ENCODE measurements around the gene PAPPA2.

Gene PAPPA2

DNA sequence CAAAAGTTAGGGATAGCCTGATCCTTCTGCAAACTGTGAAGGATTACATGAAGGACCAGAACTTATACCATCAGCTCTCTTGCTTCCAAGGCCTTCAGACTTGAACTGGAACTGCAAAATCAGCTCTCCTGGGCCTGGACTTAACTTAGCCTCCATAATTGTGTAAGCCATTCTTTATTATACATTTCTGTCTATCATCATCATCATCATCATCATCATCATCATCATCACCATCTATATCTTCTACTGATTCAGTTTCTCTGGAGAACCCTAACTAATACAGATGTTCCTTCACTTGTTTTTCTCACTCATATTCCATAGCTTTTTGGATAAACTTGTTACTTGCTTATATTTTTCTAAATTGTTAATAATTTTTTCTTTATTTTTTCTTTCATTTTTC, 50.0 kb downstream of the PAPPA2 start:
- Histone ChIP-seq H3K4me1 (ENCODE audit: control insufficient read depth in 1 of 2, insufficient read depth in 2 of 2, low read length in 2 of 2) (peaks cover 0 to 10% of the 10 kb centered on the region in 2 experiments), H2AK5ac (ENCODE audit: low read length) (no peak overlapping the region), H2BK5ac (ENCODE audit: low read depth, low read length, poor library complexity) (no peak overlapping the region), H4K8ac (ENCODE audit: low read depth, low read length) (no peak overlapping the region), H3K36me3 (ENCODE audit: control insufficient read depth in 1 of 2, insufficient read depth in 2 of 2, low read length in 2 of 2) (no peaks in the 10 kb centered on the region), H2BK120ac (ENCODE audit: insufficient read depth, low read length, poor library complexity) (no peak overlapping the region), H3K9ac (ENCODE audit: low read length) (no peak overlapping the region), H3K4ac (ENCODE audit: low read depth, low read length) (no peak overlapping the region), H3K79me1 (ENCODE audit: low read length) (peaks cover 16% of the 10 kb centered on the region), H3K4me3 (ENCODE audit: low read depth, low read length) (no peak overlapping the region), H3K27ac (ENCODE audit: low read depth, low read length) (no peak overlapping the region), H2BK12ac (ENCODE audit: low read length) (no peak overlapping the region), H3K27me3 (ENCODE audit: insufficient read depth, low read length) (no peaks in the 10 kb centered on the region), H3K4me2 (ENCODE audit: low read length) (no peak overlapping the region), H2AFZ (ENCODE audit: insufficient read depth, low read length, poor library complexity) (no peak overlapping the region), H3K14ac (ENCODE audit: low read length) (no peak overlapping the region), H3K79me2 (ENCODE audit: control insufficient read depth, insufficient read depth, low read length, poor library complexity) (no peaks in the 10 kb centered on the region), H3K9me3 (ENCODE audit: insufficient read depth, low read depth, low read length) (no peaks in the 10 kb centered on the region), H3K23ac (ENCODE audit: low read length) (no peak overlapping the region), H3K18ac (ENCODE audit: low read length) (no peak overlapping the region), H4K12ac (ENCODE audit: low read depth, low read length) (no peak overlapping the region), H4K91ac (ENCODE audit: low read depth, low read length) (no peak overlapping the region)
- DNase-seq = no peak

DNA sequence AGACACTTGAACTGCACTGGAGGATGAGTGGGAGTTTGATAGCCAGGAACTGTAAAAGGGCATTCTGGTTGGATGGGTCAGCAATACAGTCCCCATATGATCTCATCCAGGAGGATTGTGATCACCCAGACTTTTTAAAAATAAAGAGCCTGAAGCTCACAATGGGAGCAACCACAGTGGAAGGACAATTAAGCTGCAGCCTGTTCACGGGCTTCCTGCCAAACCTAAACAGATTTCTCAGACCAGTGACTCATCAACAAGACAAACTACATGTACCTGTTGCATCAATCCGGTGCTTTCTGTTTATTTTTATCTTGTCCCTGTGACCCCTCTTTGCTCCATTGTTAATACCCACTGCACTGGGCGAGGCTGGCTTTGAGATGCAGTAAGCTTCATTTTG, 52.3 kb downstream of the PAPPA2 start:
- Histone ChIP-seq H2BK120ac (ENCODE audit: insufficient read depth, low read length, poor library complexity) (no peak overlapping the region), H4K8ac (ENCODE audit: low read depth, low read length) (no peak overlapping the region), H3K9ac (ENCODE audit: low read length) (no peak overlapping the region), H3K14ac (ENCODE audit: low read length) (no peak overlapping the region), H3K79me1 (ENCODE audit: low read length) (peaks cover 25% of the 10 kb centered on the region), H3K79me2 (ENCODE audit: control insufficient read depth, insufficient read depth, low read length, poor library complexity) (no peaks in the 10 kb centered on the region), H3K27me3 (ENCODE audit: insufficient read depth, low read length) (no peaks in the 10 kb centered on the region), H3K4me1 (ENCODE audit: control insufficient read depth in 1 of 2, insufficient read depth in 2 of 2, low read length in 2 of 2) (peaks cover 0 to 19% of the 10 kb centered on the region in 2 experiments), H2BK12ac (ENCODE audit: low read length) (no peak overlapping the region), H2BK5ac (ENCODE audit: low read depth, low read length, poor library complexity) (no peak overlapping the region), H4K91ac (ENCODE audit: low read depth, low read length) (no peak overlapping the region), H3K18ac (ENCODE audit: low read length) (no peak overlapping the region), H2AFZ (ENCODE audit: insufficient read depth, low read length, poor library complexity) (no peak overlapping the region), H3K4ac (ENCODE audit: low read depth, low read length) (no peak overlapping the region), H3K36me3 (ENCODE audit: control insufficient read depth in 1 of 2, insufficient read depth in 2 of 2, low read length in 2 of 2) (no peaks in the 10 kb centered on the region), H3K9me3 (ENCODE audit: insufficient read depth, low read depth, low read length) (no peaks in the 10 kb centered on the region), H4K12ac (ENCODE audit: low read depth, low read length) (no peak overlapping the region), H3K23ac (ENCODE audit: low read length) (no peak overlapping the region), H2AK5ac (ENCODE audit: low read length) (no peak overlapping the region), H3K27ac (ENCODE audit: low read depth, low read length) (peak overlapping the region; percentile 58), H3K4me3 (ENCODE audit: low read depth, low read length) (no peak overlapping the region), H3K4me2 (ENCODE audit: low read length) (no peak overlapping the region)
- WGBS (ENCODE audit: extremely low coverage, insufficient coverage, insufficient read length) = no CpG with 5 or more reads among the region's 3 CpGs
- DNase-seq = peak; percentile 35 to 52

DNA sequence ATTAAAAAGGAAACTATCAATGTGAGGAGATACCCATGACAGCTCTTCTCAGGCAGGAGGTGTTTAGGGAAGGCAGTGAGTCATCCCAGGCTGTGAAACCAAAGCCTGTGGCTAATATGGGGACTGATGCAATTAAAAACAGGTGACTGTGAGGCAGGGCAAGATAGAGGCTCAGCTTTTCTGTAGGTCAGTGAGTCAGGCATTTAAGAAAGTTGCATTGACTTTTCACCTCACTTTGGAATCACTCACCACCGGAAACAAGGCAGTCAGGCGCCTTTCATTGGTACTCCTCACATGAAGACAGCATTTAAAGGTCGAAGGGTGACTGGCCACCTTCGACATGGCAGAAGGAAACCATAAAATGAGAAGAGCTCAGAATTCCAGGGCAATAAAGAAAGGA, 54.5 kb downstream of the PAPPA2 start:
- peaks cover 27% of the 10 kb centered on the region for H3K79me1 ChIP-seq (ENCODE audit: low read length)
- H4K91ac ChIP-seq (ENCODE audit: low read depth, low read length) = no peak overlapping the region
- H2AK5ac ChIP-seq (ENCODE audit: low read length) = no peak overlapping the region
- H3K4ac ChIP-seq (ENCODE audit: low read depth, low read length) = no peak overlapping the region
- peak; percentile 86 to 89 for DNase-seq
- no peak overlapping the region for H3K18ac ChIP-seq (ENCODE audit: low read length)
- H3K36me3 ChIP-seq (ENCODE audit: control insufficient read depth in 1 of 2, insufficient read depth in 2 of 2, low read length in 2 of 2) = no peaks in the 10 kb centered on the region
- H4K8ac ChIP-seq (ENCODE audit: low read depth, low read length) = no peak overlapping the region
- peak overlapping the region; percentile 8 for H2BK12ac ChIP-seq (ENCODE audit: low read length)
- H3K4me2 ChIP-seq (ENCODE audit: low read length) = no peak overlapping the region
- H4K12ac ChIP-seq (ENCODE audit: low read depth, low read length) = no peak overlapping the region
- no peak overlapping the region for H3K9ac ChIP-seq (ENCODE audit: low read length)
- no peak overlapping the region for H3K14ac ChIP-seq (ENCODE audit: low read length)
- no peak overlapping the region for H3K4me3 ChIP-seq (ENCODE audit: low read depth, low read length)
- no peaks in the 10 kb centered on the region for H3K9me3 ChIP-seq (ENCODE audit: insufficient read depth, low read depth, low read length)
- peaks cover 0 to 19% of the 10 kb centered on the region in 2 experiments for H3K4me1 ChIP-seq (ENCODE audit: control insufficient read depth in 1 of 2, insufficient read depth in 2 of 2, low read length in 2 of 2)
- H3K27ac ChIP-seq (ENCODE audit: low read depth, low read length) = peak overlapping the region; percentile 88
- no peak overlapping the region for H2AFZ ChIP-seq (ENCODE audit: insufficient read depth, low read length, poor library complexity)
- H3K23ac ChIP-seq (ENCODE audit: low read length) = no peak overlapping the region
- H2BK5ac ChIP-seq (ENCODE audit: low read depth, low read length, poor library complexity) = no peak overlapping the region
- no peaks in the 10 kb centered on the region for H3K27me3 ChIP-seq (ENCODE audit: insufficient read depth, low read length)
- H3K79me2 ChIP-seq (ENCODE audit: control insufficient read depth, insufficient read depth, low read length, poor library complexity) = no peaks in the 10 kb centered on the region
- peak overlapping the region; percentile 53 for H2BK120ac ChIP-seq (ENCODE audit: insufficient read depth, low read length, poor library complexity)
- WGBS (ENCODE audit: extremely low coverage, insufficient coverage, insufficient read length) = no CpG with 5 or more reads among the region's 4 CpGs

- Histone ChIP-seq H3K27me3 (ENCODE audit: insufficient read depth, low read length) (no peaks in the 10 kb centered on the region), H3K4ac (ENCODE audit: low read depth, low read length) (no peak overlapping the region), H3K9me3 (ENCODE audit: insufficient read depth, low read depth, low read length) (no peaks in the 10 kb centered on the region), H2BK5ac (ENCODE audit: low read depth, low read length, poor library complexity) (no peak overlapping the region), H3K27ac (ENCODE audit: low read depth, low read length) (no peak overlapping the region), H2BK12ac (ENCODE audit: low read length) (no peak overlapping the region), H4K91ac (ENCODE audit: low read depth, low read length) (peak overlapping the region; percentile 35), H2AFZ (ENCODE audit: insufficient read depth, low read length, poor library complexity) (no peak overlapping the region), H2BK120ac (ENCODE audit: insufficient read depth, low read length, poor library complexity) (no peak overlapping the region), H3K9ac (ENCODE audit: low read length) (no peak overlapping the region), H3K79me2 (ENCODE audit: control insufficient read depth, insufficient read depth, low read length, poor library complexity) (no peaks in the 10 kb centered on the region), H3K79me1 (ENCODE audit: low read length) (peaks cover 18% of the 10 kb centered on the region), H3K23ac (ENCODE audit: low read length) (no peak overlapping the region), H2AK5ac (ENCODE audit: low read length) (no peak overlapping the region), H3K4me3 (ENCODE audit: low read depth, low read length) (no peak overlapping the region), H4K12ac (ENCODE audit: low read depth, low read length) (no peak overlapping the region), H3K18ac (ENCODE audit: low read length) (no peak overlapping the region), H4K8ac (ENCODE audit: low read depth, low read length) (no peak overlapping the region), H3K4me2 (ENCODE audit: low read length) (no peak overlapping the region), H3K14ac (ENCODE audit: low read length) (no peak overlapping the region), H3K36me3 (ENCODE audit: control insufficient read depth in 1 of 2, insufficient read depth in 2 of 2, low read length in 2 of 2) (no peaks in the 10 kb centered on the region), H3K4me1 (ENCODE audit: control insufficient read depth in 1 of 2, insufficient read depth in 2 of 2, low read length in 2 of 2) (peaks cover 0 to 14% of the 10 kb centered on the region in 2 experiments)
- WGBS (ENCODE audit: extremely low coverage, insufficient coverage, insufficient read length) = no CpG with 5 or more reads among the region's 1 CpG
- no peak for DNase-seq
These were observed 58.2 kb downstream of the PAPPA2 start for GRCh38 chr1:176521211-176521610.

Measured in trophoblast cell (in vitro differentiated cells and primary cell).